ENCODE measurements around the gene FGD4.

DNA sequence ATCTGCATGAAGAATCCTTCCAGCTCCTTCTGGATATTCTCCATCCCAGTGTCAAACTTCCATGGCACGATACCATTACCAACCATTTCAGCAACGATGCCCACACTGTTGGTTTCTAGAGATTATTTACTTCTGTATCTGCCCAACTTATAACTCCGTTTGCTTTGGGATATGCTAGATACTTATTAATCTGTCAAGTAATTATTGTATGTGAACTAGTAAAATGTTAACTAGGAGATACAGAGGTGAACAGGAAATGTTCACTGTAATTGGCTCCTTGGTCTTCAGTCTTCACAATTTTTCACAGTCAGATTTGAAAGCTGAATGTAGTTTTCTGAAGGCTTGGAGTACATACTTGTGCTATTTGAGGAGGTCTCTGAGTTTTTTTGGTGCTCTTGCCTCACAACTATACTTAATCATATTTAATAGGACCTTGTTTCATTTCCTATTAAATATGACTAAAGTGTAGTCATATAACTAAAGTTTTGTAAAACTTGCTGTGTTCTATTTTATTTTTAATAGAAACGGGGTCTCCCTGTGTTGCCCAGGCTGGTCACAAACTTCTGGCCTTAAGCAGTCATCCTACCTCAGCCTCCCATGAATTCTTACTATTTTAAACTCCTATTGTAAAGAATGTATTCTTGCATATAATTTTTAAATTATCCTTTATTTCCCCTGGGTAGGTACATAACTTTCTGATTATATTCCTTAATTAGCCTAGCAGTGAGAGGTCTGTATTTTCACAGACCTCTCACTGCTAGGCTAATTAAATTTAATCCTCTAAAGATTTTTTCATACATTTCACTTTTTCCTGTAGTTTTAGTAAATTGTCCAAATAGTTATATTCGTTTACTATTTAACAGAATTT, 79.7 kb downstream of the FGD4 start:
- TF ChIP-seq POLR2A (IDR thresholded peaks at IDR 0.05) = no peak
- TF ChIP-seq, protein P1, sequence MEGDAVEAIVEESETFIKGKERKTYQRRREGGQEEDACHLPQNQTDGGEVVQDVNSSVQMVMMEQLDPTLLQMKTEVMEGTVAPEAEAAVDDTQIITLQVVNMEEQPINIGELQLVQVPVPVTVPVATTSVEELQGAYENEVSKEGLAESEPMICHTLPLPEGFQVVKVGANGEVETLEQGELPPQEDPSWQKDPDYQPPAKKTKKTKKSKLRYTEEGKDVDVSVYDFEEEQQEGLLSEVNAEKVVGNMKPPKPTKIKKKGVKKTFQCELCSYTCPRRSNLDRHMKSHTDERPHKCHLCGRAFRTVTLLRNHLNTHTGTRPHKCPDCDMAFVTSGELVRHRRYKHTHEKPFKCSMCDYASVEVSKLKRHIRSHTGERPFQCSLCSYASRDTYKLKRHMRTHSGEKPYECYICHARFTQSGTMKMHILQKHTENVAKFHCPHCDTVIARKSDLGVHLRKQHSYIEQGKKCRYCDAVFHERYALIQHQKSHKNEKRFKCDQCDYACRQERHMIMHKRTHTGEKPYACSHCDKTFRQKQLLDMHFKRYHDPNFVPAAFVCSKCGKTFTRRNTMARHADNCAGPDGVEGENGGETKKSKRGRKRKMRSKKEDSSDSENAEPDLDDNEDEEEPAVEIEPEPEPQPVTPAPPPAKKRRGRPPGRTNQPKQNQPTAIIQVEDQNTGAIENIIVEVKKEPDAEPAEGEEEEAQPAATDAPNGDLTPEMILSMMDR (IDR thresholded peaks at IDR 0.05) = no peak
- TF ChIP-seq EP300 (IDR thresholded peaks at IDR 0.05) = no peak
- no peak for TF ChIP-seq POLR2AphosphoS5 (IDR thresholded peaks at IDR 0.05)
